Activated CD4-positive, alpha-beta T cell treated with anti-CD3 and anti-CD28 coated beads, Interleukin-2, Interleukin-6, amounts not matched to agents 100 ng/mL and 50 ng/mL, durations not matched to agents 16 hours and 8 hours (primary cell): Measurements from ENCODE around the gene NMRAL1.

Experiments used
- DNase-seq: peaks from one replicate; pipeline ENCODE4 v3.0.0-alpha.2; 2020

Gene NMRAL1

GRCh38 chr16:4501071-4501478 lies 26.6 kb upstream of the NMRAL1 start:
- DNase-seq, result no peak

- DNase-seq, result peak; percentile 35
Observed at GRCh38 chr16:4500272-4500671, 25.8 kb upstream of the NMRAL1 start.

GRCh38 chr16:4499196-4499555 lies 24.8 kb upstream of the NMRAL1 start:
- no peak for DNase-seq

- DNase-seq, result no peak
Observed at GRCh38 chr16:4498546-4499195, 24.2 kb upstream of the NMRAL1 start.

GRCh38 chr16:4496305-4496704 lies 21.9 kb upstream of the NMRAL1 start:
- no peak for DNase-seq

GRCh38 chr16:4495766-4496165 lies 21.3 kb upstream of the NMRAL1 start:
- DNase-seq, result no peak

- no peak for DNase-seq
Observed at GRCh38 chr16:4494746-4495490, 20.5 kb upstream of the NMRAL1 start.

- no peak for DNase-seq
Observed at GRCh38 chr16:4491898-4492297, 17.5 kb upstream of the NMRAL1 start.

- no peak for DNase-seq
Observed at GRCh38 chr16:4489030-4489429, 14.6 kb upstream of the NMRAL1 start.

GRCh38 chr16:4488499-4488967 lies 14.1 kb upstream of the NMRAL1 start:
- no peak for DNase-seq

- DNase-seq, result no peak
Observed at GRCh38 chr16:4487955-4488498, 13.6 kb upstream of the NMRAL1 start.

- DNase-seq, result no peak
Observed at GRCh38 chr16:4486126-4486893, 11.9 kb upstream of the NMRAL1 start.

GRCh38 chr16:4481963-4482362 lies 7.5 kb upstream of the NMRAL1 start:
- no peak for DNase-seq

- no peak for DNase-seq
Observed at GRCh38 chr16:4481526-4481925, 7.1 kb upstream of the NMRAL1 start.

- peak; percentile 47 for DNase-seq
Observed at GRCh38 chr16:4477966-4478365, 3.5 kb upstream of the NMRAL1 start.

- peak; percentile 98 for DNase-seq
Observed at GRCh38 chr16:4475880-4476788, 1.7 kb upstream of the NMRAL1 start, which contains the start of gene HMOX2. Gene HMOX2, plus strand, starts transcription at chr16:4476398. Its CDS starts 29,127 bp downstream, at chr16:4505525.

- no peak for DNase-seq
Observed at GRCh38 chr16:4472880-4473279, 1.5 kb downstream of the NMRAL1 start.

GRCh38 chr16:4471869-4472268 lies 2.6 kb downstream of the NMRAL1 start:
- DNase-seq, result no peak

- no peak for DNase-seq
Observed at GRCh38 chr16:4468972-4469371, 5.5 kb downstream of the NMRAL1 start.

GRCh38 chr16:4467916-4468315 lies 6.5 kb downstream of the NMRAL1 start:
- DNase-seq, result no peak

- peak; percentile 72 for DNase-seq
Observed at GRCh38 chr16:4465977-4466779, 8.2 kb downstream of the NMRAL1 start.
